Activated CD4-positive, alpha-beta T cell treated with anti-CD3 and anti-CD28 coated beads, Interleukin-2, amount 10 ng/mL, durations not matched to agents 24 days and 14 days (primary cell): ENCODE measurements around the gene INSL4. TPM values are rescaled to one million over a fixed set of nuclear protein-coding genes. Genes with fewer than 3 reads are reported as not detected.

Source experiments
- DNase-seq: peaks from one replicate; pipeline ENCODE4 v3.0.0; 2022
- H3K27ac Mint-ChIP-seq: one replicate; pipeline ENCODE4 v1.8.0; 2022; ENCODE audit warnings: mild to moderate bottlenecking, mixed read lengths
- H3K27me3 Mint-ChIP-seq: one replicate; pipeline ENCODE4 v1.8.0; 2022; ENCODE audit warnings: mixed read lengths
- H3K36me3 Mint-ChIP-seq: one replicate; pipeline ENCODE4 v1.8.0; 2022; ENCODE audit warnings: low read depth, mild to moderate bottlenecking, mixed read lengths
- H3K4me1 Mint-ChIP-seq: one replicate; pipeline ENCODE4 v1.8.0; 2021; ENCODE audit warnings: mixed read lengths
- H3K4me3 Mint-ChIP-seq: one replicate; pipeline ENCODE4 v1.8.0; 2022; ENCODE audit warnings: mild to moderate bottlenecking, moderate library complexity, mixed read lengths
- H3K9me3 Mint-ChIP-seq: one replicate; pipeline ENCODE4 v1.8.0; 2021; ENCODE audit warnings: mixed read lengths
- intact Hi-C: fragments of 100-400 bp; cut with micrococcal nuclease; formaldehyde crosslinking; loops from one replicate; pipeline ENCODE4 v1.15.1; 2023
- total RNA-seq: library from RNA; stranded (reverse); gene quantifications from 2 replicates; pipeline ENCODE4 v1.2.3, GENCODE V29; 2022

The INSL4 gene
- total RNA-seq, 1 donor from 2014 or later = not detected

- Mint-ChIP-seq H3K4me1 (peaks cover 3% of the 10 kb centered on the region), H3K27me3 (peaks cover 1% of the 10 kb centered on the region), H3K9me3 (no peaks in the 10 kb centered on the region), H3K4me3 (no peak overlapping the region), H3K36me3 (no peaks in the 10 kb centered on the region), H3K27ac (no peak overlapping the region)
- intact Hi-C loops = no loop called here
- no peak for DNase-seq
Observed at GRCh38 chr9:5269249-5269715, 38.1 kb downstream of the INSL4 start.

- Mint-ChIP-seq H3K4me1 (no peaks in the 10 kb centered on the region), H3K36me3 (no peaks in the 10 kb centered on the region), H3K4me3 (no peak overlapping the region), H3K27ac (no peak overlapping the region), H3K27me3 (peaks cover 5% of the 10 kb centered on the region), H3K9me3 (peaks cover 14% of the 10 kb centered on the region)
- no peak for DNase-seq
- intact Hi-C loops = no loop called here
Observed at GRCh38 chr9:5274770-5275169, 43.6 kb downstream of the INSL4 start.

GRCh38 chr9:5278486-5278885, 47.3 kb downstream of the INSL4 start:
- H3K27ac Mint-ChIP-seq = no peak overlapping the region
- intact Hi-C loops = no loop called here

More at GRCh38 chr9:5278486-5278885, 47.3 kb downstream of the INSL4 start:
- Mint-ChIP-seq H3K27me3 (peaks cover 3% of the 10 kb centered on the region), H3K4me3 (no peak overlapping the region), H3K4me1 (no peaks in the 10 kb centered on the region), H3K36me3 (no peaks in the 10 kb centered on the region), H3K9me3 (peaks cover 14% of the 10 kb centered on the region)
- DNase-seq = no peak

Other genes with a start within 250 kb of the INSL4 start
- 29.3 and 29.9 TPM in 2 replicates for gene JAK2, start 246.1 kb upstream of the INSL4 start, total RNA-seq
- not detected in 2 replicates for gene INSL6, start 45.8 kb upstream of the INSL4 start, total RNA-seq
- 0.30 and 1.5 TPM in 2 replicates for gene RLN2, start 73.3 kb downstream of the INSL4 start, total RNA-seq
- 0.59 and 0.84 TPM in 2 replicates for gene RLN1, start 108.5 kb downstream of the INSL4 start, total RNA-seq
- gene PLGRKT, start 206.5 kb downstream of the INSL4 start, total RNA-seq = 53.0 and 54.4 TPM in 2 replicates
- 52.1 and 57.6 TPM in 2 replicates for gene CD274, start 219.1 kb downstream of the INSL4 start, total RNA-seq